Stimulated activated CD4-positive, alpha-beta T cell treated with anti-CD3 and anti-CD28 coated beads, Interleukin-4, amount 100 ng/mL, for 1 hour (primary cell): ENCODE measurements around the gene NEK3.
"Not testable (repeated sequence)": the region's sequence is repeated elsewhere in the genome, so short reads cannot be mapped to it uniquely, and the experiment has no call there.

Experiments used
- DNase-seq: peaks from one replicate; pipeline ENCODE4 v3.0.0-alpha.2; 2020

NEK3 gene

GRCh38 chr13:52159159-52159982, at the start of gene NEK3:
Gene NEK3 (minus strand): TSS chr13:52159597. CDS start chr13:52156191, 3,406 bp downstream.
- peak; percentile 62 for DNase-seq

DNA sequence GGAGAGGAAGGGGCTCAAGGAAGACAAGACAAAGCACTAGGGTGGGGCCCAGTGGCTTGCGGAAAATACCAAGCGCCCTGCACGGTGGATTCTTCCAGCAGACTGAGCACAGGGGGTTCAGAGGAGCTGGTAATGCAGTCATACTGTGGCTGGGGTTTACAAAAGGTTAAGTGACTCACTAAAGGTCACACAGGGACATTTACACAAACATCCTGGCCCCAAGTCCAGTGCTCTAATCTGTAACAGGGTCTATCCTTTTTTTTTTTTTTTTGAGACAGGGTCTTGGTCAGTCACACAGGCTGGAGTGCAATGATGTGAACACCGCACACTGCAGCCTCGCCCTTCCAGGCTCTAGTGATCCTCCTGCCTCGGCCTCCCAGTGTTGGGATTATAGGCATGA, 49.0 kb upstream of the NEK3 start:
- not testable (repeated sequence) for DNase-seq

- DNase-seq, result not testable (repeated sequence)
These were observed 48.5 kb upstream of the NEK3 start for GRCh38 chr13:52207896-52208295.

- not testable (repeated sequence) for DNase-seq
These were observed 47.9 kb upstream of the NEK3 start for GRCh38 chr13:52207337-52207736.

DNA sequence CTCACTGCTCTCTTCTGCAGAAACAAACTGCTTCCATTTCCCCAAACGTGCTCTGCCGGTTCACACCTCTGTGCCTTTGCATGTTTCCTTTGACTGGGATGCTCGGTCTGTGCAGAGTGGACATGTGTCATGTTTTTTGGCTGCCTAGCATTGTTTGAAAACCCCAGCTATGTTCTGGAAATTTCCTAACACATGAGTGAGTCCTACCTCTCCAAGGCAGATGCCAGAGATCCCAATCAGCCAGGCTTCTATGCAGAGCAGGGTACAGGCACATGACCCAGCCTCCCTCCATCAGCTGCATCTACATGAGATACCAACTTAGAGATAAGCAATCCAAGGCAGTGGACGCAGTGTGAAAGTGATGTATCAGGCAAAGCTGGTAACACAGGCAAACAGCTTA, 45.1 kb upstream of the NEK3 start:
- not testable (repeated sequence) for DNase-seq

DNA sequence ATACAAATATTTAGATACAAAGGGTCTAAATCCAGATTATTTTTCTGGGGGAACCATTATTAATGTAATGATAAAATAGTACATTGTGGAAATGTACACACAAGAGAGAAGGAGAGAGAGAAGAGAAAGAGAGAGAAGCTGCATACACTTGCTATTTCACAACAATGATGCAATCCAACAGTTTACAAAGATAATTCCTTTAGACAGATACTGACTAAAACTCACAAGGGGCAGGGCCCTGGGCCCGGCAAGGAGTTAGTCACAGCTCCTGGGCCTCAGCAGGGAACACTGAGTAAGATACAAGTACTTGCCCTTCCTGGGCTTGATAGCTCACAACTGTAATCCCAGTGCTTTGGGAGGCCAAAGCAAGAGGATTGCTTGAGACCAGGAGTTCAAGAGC, 44.5 kb upstream of the NEK3 start:
- DNase-seq, result not testable (repeated sequence)

DNA sequence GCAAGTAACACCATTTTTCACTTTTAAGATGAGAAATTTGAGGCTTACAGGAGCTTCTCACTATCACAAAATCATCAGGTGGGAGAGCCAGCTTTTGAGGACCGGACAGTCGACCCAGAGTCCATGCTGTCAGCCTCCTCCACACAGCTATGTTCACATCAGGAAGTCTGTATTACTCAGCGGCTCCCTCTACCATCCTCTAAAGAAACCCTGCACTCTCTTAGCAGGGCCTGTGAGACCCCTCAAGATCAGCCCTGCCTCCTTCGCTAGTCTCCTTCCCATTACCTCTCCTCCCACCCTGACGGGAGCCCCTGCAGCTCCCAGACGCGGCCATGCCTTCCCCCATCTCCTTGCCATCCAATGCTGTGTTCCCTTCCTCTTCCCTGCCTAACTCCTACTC, 43.1 kb upstream of the NEK3 start:
- DNase-seq, result not testable (repeated sequence)

GRCh38 chr13:52201439-52202193, 42.2 kb upstream of the NEK3 start:
- not testable (repeated sequence) for DNase-seq

DNA sequence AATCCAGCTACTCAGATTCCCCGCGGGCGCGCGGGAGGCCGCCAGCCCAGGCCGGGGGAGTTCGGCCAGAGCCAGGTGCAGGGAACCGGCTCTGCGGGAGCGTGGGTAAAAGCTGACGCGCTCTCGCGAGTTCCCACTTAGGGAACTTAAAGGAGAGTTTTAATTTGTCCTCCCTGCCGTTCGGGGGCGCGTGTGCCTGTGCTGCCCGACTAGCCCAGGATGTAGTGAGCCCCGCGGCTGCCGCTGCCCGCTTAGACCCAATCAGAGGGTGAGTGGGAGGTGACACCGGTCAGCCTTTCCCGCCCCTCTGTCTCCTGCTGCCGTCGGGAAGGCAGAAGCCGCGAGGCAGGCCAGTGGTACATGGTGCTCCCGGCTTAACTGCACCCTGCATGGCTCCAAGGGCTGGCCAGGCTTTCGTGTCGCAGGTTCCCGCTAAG, 36.0 kb upstream of the NEK3 start:
- DNase-seq, result peak; percentile 53

DNA sequence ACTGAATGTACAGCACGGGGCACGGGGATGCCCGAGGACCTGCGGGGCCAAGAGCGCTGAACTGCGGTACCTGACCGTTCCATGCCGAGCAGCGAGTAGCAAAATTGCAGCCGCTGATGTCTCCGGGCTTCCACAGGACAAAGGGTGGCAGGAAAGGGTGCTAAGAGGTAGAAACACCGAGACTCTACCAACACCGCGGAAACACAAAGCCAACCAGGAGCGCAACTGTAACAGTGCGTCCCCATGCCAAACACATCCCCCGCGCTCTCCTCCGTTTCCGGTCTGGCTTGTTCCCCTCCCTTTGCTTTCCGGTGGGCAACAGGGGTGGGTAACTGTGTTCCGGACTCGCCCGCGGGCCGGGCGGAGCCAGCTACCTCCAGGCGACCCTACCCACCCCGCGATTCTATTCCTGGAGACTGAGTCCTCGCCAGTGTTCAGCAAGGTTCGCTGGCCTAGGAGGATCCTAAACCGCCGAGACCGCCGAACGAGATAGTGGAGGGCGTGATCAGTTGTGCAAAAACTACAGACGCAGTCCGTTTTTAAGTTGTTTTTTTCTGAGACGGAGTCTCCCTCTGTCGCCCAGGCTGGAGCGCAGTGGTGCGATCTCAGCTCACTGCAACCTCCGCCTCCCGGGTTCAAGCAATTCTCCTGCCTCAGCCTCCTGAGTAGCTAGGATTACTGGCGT, 34.9 kb upstream of the NEK3 start:
- peak; percentile 85 for DNase-seq

- not testable (repeated sequence) for DNase-seq
These were observed 34.3 kb upstream of the NEK3 start for GRCh38 chr13:52193587-52194183.

DNA sequence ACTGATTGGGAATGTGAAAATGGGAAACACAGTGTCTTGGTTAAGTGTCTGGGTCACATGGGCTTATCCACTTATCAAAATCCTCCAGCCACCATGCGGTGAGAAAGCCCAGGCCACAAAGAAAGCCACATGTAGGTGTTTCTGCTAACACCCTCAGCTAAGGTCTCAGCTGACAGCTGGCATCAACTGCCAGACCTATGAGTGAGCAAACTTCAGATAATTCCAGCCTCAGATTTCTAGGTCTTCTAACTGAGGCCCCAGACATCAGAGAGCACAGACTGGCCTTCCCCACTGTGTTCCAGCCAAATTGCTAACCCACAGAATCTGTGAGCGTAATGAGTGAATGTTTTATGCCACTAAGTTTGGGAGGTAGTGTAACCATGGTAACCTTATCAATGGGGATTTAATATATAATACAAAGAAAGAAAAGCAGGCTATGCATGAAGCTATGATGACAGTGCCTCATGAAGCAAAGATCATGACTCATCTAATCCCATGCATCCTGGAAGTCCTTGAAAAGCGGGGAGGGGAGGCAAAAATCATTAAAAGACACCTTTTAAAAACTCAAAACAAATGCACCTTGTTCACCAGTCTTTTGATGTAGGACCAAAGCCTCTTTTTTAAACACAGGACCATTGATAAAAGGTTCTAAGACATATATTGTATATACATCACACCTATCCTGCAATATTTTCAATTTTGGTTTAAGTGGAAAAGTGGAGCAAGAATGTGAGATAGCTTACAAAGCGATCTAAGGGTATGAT, 28.2 kb upstream of the NEK3 start:
- not testable (repeated sequence) for DNase-seq

- DNase-seq, result no peak
These were observed 27.6 kb upstream of the NEK3 start for GRCh38 chr13:52187029-52187423.

- DNase-seq, result not testable (repeated sequence)
These were observed 22.0 kb upstream of the NEK3 start for GRCh38 chr13:52181316-52181954.

DNA sequence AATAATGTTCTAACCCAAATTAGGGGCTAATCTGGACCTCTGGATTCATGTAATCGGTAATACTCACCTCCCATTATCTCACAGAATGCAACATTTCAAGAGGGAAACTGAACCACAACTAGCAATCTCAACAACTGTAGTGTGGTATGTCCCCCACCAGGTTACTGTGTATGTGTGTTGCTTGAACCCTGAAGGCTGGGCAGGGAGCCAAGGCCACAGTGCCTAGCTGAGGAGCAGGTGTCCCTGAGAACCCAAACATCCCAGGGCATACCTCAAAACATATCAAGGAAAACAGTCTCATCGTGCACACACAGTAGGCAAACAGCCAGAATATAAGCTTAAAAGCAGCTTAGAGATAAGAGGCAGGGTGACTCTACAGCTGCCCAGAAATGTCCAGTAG, 20.5 kb upstream of the NEK3 start:
- no peak for DNase-seq

DNA sequence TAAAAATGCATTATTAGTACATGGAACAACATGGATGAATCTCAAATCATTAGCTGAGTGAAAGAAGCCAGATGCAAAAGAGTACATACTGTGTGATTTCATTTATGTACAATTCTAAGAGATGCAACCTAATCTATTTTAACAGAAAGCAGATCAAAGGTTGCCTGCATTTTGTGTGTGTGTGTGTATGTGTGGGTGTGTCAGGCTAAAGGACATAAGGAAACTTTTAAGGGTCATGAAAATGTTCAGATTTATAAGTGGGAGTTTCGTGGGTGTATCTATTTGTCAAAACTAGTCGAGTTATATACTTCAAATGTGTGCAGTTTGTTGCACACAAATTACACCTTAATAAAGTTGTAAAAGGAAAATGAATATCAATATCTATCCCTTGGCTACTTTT, 17.9 kb upstream of the NEK3 start:
- no peak for DNase-seq

DNA sequence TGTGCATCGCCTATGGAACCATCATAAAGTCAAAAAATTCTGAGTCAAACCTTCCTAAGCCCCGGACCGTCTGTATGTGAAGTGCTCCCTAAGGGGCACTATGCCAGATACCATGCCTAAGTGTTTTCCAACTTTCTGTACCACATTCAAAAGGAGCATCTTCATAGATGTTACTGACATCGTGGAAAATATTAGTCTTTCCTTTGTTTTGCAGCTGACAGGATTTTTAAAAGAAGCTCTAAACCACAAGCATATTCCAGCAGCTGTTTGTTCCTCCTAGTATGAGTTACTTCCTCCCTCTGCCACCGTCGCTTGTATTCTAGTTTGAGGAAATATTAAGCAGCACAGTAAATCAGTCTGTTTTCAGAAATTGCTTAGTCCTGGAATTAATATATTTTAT, 14.6 kb upstream of the NEK3 start:
- DNase-seq, result not testable (repeated sequence)

- DNase-seq, result no peak
These were observed 14.0 kb upstream of the NEK3 start for GRCh38 chr13:52173373-52173772.

DNA sequence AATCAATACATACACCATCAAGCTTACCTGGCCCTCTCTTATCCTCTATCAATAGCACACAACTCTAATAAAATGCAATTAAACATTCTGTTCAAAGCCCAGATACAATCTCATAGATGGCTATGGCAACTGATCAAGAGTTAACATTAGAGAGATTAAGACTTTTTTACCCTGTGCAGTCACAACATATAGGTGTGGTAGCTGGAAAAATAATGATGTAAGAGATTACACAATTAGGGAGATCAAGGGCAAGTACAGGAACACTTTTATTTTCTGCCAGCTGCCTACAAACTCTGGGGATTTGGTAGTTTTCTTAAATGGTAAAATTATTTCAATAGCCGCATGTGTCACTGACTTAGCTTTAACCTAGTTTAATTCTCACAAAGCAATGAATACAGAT, 12.3 kb upstream of the NEK3 start:
- not testable (repeated sequence) for DNase-seq

DNA sequence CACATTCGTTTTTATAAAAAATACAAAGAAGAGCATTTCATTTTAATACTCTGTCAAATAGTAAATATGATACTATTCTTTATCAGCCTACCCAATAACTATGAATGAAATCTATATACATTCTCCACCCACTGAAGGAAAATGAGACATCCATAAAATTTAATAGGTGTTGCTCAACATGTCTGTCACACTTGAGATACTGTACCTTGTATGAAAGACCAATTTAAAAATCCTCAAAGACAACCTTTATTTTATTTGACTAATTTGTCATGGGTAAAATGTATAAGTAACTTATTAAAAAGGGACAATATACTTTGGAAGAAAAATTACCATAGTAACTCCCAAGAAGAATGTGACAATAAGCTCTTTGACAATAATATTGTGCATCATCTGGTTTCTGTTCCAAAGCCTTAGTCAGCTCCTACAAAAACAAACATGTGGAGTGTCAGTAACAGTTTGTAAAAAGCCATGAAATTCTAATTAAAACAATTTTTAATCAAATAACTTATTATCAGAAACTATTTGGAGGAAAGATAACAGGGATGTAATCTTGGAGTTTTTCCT, 11.5 kb upstream of the NEK3 start:
- not testable (repeated sequence) for DNase-seq

DNA sequence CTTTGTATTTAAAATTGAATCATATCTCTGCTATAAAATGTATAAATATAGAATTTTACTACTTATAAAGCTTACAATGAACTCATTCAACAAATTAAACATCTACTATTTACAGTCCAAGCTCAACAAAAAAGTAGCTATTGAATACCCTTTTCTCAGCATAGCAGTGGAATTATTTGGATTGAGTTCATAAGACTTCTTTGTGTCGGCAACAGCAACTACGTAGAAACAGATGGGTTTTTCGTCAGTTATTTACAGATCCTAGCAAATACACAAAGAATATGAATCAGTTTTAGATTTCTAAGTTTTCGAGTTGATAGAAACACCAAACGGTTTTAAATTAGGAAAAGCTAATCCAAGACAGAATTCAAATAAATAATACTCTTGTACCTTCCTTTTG, 10.4 kb upstream of the NEK3 start:
- no peak for DNase-seq
